Neural cell (in vitro differentiated cells): ENCODE measurements around the gene ZFP1. TPM values are rescaled to one million over a fixed set of nuclear protein-coding genes. Genes with fewer than 3 reads are reported as not detected.

Experiments
- H2AFZ ChIP-seq: fragments of 200-600, 300-800 bp; sonication (generic), shearing (Covaris generic); 2 replicates; pipeline ENCODE4 v1.6.0; 2014; ENCODE audit warnings: low read depth, mild to moderate bottlenecking, antibody characterized with exemption, low read length, moderate library complexity
- H3F3A ChIP-seq: fragments of 200-600 bp; shearing (Covaris generic); 2 replicates; pipeline ENCODE4 v1.6.1; 2016; ENCODE audit warnings: mild to moderate bottlenecking, moderate library complexity, mixed read lengths, antibody characterized with exemption, low read length; ENCODE audit not compliant: insufficient read depth, poor library complexity, severe bottlenecking
- H3K27ac ChIP-seq: fragments of 200-600, 300-800 bp; sonication (generic), shearing (Covaris generic); 2 replicates; pipeline ENCODE4 v1.5.1; 2014; ENCODE audit warnings: mild to moderate bottlenecking, low read length, moderate library complexity
- H3K27me3 ChIP-seq: fragments of 300-800, 200-600 bp; sonication (generic), shearing (Covaris generic); 2 replicates; pipeline ENCODE4 v1.6.0; 2014; ENCODE audit warnings: mild to moderate bottlenecking, low read depth, low read length, moderate library complexity; ENCODE audit not compliant: insufficient read depth
- H3K36me3 ChIP-seq: fragments of 300-800, 200-600 bp; sonication (generic), shearing (Covaris generic); 2 replicates; pipeline ENCODE4 v1.5.1; 2014; ENCODE audit warnings: mild to moderate bottlenecking, antibody characterized with exemption, low read length, moderate library complexity; ENCODE audit not compliant: insufficient read depth
- H3K4me2 ChIP-seq: fragments of 300-800, 200-600 bp; sonication (generic), shearing (Covaris generic); 2 replicates; pipeline ENCODE4 v1.6.0; 2014; ENCODE audit warnings: mild to moderate bottlenecking, low read length
- H3K4me3 ChIP-seq: fragments of 300-800, 200-600 bp; sonication (generic), shearing (Covaris generic); 2 replicates; pipeline ENCODE4 v1.5.1; 2014; ENCODE audit warnings: mild to moderate bottlenecking, low read length, moderate library complexity
- H3K79me2 ChIP-seq: fragments of 200-600 bp; shearing (Covaris generic); replicated peaks from 2 replicates; pipeline ENCODE4 v1.6.0; 2014; ENCODE audit warnings: mild to moderate bottlenecking, low read length, moderate library complexity; ENCODE audit not compliant: insufficient read depth
- H3K9ac ChIP-seq: fragments of 300-800, 200-600 bp; sonication (generic), shearing (Covaris generic); 2 replicates; pipeline ENCODE4 v1.6.1; 2016; ENCODE audit warnings: mild to moderate bottlenecking, low read length, mixed read lengths
- H3K9me2 ChIP-seq: fragments of 200-600 bp; shearing (Covaris generic); 2 replicates; pipeline ENCODE4 v1.6.1; 2016; ENCODE audit warnings: mild to moderate bottlenecking, low read length, mixed read lengths; ENCODE audit not compliant: insufficient read depth
- H3K9me3 ChIP-seq: fragments of 200-600, 300-800 bp; sonication (generic), shearing (Covaris generic); 2 replicates; pipeline ENCODE4 v1.6.1; 2016; ENCODE audit warnings: mild to moderate bottlenecking, mixed run types, low read length, moderate library complexity, mixed read lengths
- H4K20me1 ChIP-seq: fragments of 200-600 bp; shearing (Covaris generic); 2 replicates; pipeline ENCODE4 v1.6.1; 2016; ENCODE audit warnings: mild to moderate bottlenecking, mixed run types; ENCODE audit not compliant: insufficient read depth
- CTCF ChIP-seq: fragments of 450-650 bp; IDR thresholded peaks from 2 replicates; pipeline ENCODE4 v1.5.1; 2014; ENCODE audit warnings: antibody characterized with exemption, mild to moderate bottlenecking, moderate library complexity; ENCODE audit not compliant: poor library complexity, severe bottlenecking
- EP300 ChIP-seq: fragments of 450-650 bp; conservative IDR thresholded peaks from 2 replicates; pipeline ENCODE4 v1.6.1; 2014; ENCODE audit warnings: antibody characterized with exemption, mild to moderate bottlenecking, moderate library complexity; ENCODE audit not compliant: poor library complexity, severe bottlenecking
- EZH2 ChIP-seq: fragments of 200-600, 300-800 bp; shearing (Covaris generic), sonication (generic); IDR thresholded peaks from 2 replicates; pipeline ENCODE4 v1.6.1; 2014; ENCODE audit warnings: antibody characterized with exemption, low read length, borderline replicate concordance, mild to moderate bottlenecking; ENCODE audit not compliant: insufficient read depth, poor library complexity, severe bottlenecking
- MXI1 ChIP-seq: fragments of 450-650 bp; conservative IDR thresholded peaks from 2 replicates; pipeline ENCODE4 v1.6.1; 2014; ENCODE audit warnings: antibody characterized with exemption, mild to moderate bottlenecking; ENCODE audit not compliant: poor library complexity, severe bottlenecking
- POLR2AphosphoS5 ChIP-seq: IDR thresholded peaks from 2 replicates; pipeline ENCODE4 v1.6.1; 2012
- RAD21 ChIP-seq: fragments of 450-650 bp; conservative IDR thresholded peaks from 2 replicates; pipeline ENCODE4 v1.6.1; 2014; ENCODE audit warnings: antibody characterized with exemption, mild to moderate bottlenecking, moderate library complexity
- SMC3 ChIP-seq: fragments of 450-650 bp; conservative IDR thresholded peaks from 2 replicates; pipeline ENCODE4 v1.6.1; 2014; ENCODE audit warnings: antibody characterized with exemption, mild to moderate bottlenecking, moderate library complexity; ENCODE audit not compliant: poor library complexity
- TAF1 ChIP-seq: IDR thresholded peaks from 2 replicates; pipeline ENCODE4 v1.6.1; 2012; ENCODE audit warnings: low read depth
- polyA plus RNA-seq: library from polyadenylated mRNA; depleted of rRNA; stranded (reverse); fragments of >200 nt; gene quantifications from 2 replicates; pipeline ENCODE4 v1.2.3, GENCODE V29; 2014
- TF ChIP-seq, protein P1 (sequence below): IDR thresholded peaks from 2 replicates; pipeline ENCODE4 v1.6.1; 2012; ENCODE audit warnings: borderline replicate concordance

ZFP1 gene
- polyA plus RNA-seq, 1 donor from 2014 or later: 47.1 TPM

- Histone ChIP-seq H3K36me3 (no peaks in the 10 kb centered on the region), H3K79me2 (no peaks in the 10 kb centered on the region), H3K4me3 (no peak overlapping the region), H2AFZ (no peak overlapping the region), H3K9ac (no peak overlapping the region), H3K27me3 (no peaks in the 10 kb centered on the region), H3F3A (no peaks in the 10 kb centered on the region), H4K20me1 (no peaks in the 10 kb centered on the region), H3K27ac (no peak overlapping the region), H3K9me2 (no peaks in the 10 kb centered on the region), H3K4me2 (no peak overlapping the region), H3K9me3 (no peaks in the 10 kb centered on the region)
- TF ChIP-seq TAF1: no peak
- no peak for TF ChIP-seq MXI1
- TF ChIP-seq EZH2: no peak
- TF ChIP-seq RAD21: no peak
- no peak for TF ChIP-seq CTCF
- no peak for TF ChIP-seq POLR2AphosphoS5
Observed at GRCh38 chr16:75197522-75198134, 49.3 kb downstream of the ZFP1 start.

DNA sequence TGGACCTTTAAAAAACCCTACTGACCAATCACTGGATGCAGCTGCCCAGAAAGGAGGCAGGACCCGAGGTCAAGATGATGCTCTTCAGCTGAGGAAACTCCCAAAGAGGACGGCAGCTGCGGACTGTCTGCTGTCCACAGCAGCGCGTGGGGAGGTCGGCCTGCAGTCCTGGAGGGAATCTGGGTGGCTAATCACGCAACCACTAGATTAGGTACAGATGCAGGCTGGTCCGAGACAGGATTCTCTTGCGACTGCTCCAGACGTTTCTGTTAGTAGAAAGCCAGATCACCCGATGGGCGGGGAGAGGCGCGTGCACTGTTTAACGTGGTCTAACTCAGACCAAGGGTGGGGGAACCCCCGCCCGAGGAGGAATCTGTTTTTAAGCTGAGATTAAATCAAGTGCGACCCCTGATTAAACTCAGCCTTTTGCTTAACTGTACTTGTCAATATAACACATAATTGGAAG, 49.8 kb downstream of the ZFP1 start:
- no peaks in the 10 kb centered on the region for H3K27me3 ChIP-seq
- no peak overlapping the region for H3K4me3 ChIP-seq
- no peaks in the 10 kb centered on the region for H3K9me2 ChIP-seq
- no peak overlapping the region for H3K9ac ChIP-seq
- TF ChIP-seq TAF1 (no peak), POLR2AphosphoS5 (no peak), EP300 (no peak), SMC3 (no peak), EZH2 (no peak), RAD21 (no peak), CTCF (no peak), MXI1 (no peak)
- TF ChIP-seq, protein P1, sequence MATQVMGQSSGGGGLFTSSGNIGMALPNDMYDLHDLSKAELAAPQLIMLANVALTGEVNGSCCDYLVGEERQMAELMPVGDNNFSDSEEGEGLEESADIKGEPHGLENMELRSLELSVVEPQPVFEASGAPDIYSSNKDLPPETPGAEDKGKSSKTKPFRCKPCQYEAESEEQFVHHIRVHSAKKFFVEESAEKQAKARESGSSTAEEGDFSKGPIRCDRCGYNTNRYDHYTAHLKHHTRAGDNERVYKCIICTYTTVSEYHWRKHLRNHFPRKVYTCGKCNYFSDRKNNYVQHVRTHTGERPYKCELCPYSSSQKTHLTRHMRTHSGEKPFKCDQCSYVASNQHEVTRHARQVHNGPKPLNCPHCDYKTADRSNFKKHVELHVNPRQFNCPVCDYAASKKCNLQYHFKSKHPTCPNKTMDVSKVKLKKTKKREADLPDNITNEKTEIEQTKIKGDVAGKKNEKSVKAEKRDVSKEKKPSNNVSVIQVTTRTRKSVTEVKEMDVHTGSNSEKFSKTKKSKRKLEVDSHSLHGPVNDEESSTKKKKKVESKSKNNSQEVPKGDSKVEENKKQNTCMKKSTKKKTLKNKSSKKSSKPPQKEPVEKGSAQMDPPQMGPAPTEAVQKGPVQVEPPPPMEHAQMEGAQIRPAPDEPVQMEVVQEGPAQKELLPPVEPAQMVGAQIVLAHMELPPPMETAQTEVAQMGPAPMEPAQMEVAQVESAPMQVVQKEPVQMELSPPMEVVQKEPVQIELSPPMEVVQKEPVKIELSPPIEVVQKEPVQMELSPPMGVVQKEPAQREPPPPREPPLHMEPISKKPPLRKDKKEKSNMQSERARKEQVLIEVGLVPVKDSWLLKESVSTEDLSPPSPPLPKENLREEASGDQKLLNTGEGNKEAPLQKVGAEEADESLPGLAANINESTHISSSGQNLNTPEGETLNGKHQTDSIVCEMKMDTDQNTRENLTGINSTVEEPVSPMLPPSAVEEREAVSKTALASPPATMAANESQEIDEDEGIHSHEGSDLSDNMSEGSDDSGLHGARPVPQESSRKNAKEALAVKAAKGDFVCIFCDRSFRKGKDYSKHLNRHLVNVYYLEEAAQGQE: no peak
- H3K36me3 ChIP-seq: no peaks in the 10 kb centered on the region
- H3K79me2 ChIP-seq: no peaks in the 10 kb centered on the region
- no peak overlapping the region for H3K27ac ChIP-seq
- H4K20me1 ChIP-seq: no peaks in the 10 kb centered on the region
- no peak overlapping the region for H2AFZ ChIP-seq
- H3K9me3 ChIP-seq: no peaks in the 10 kb centered on the region
- no peak overlapping the region for H3K4me2 ChIP-seq
- no peaks in the 10 kb centered on the region for H3F3A ChIP-seq
